HG03520 (cell line): ENCODE data around the gene KLRC4.
"Not testable (repeated sequence)": the region's sequence is repeated elsewhere in the genome, so short reads cannot be mapped to it uniquely, and the experiment has no call there.

Source experiments
- ATAC-seq: cut with Tn5 transposase; IDR thresholded peaks from one replicate; pipeline ENCODE4 v1.9.1; 2021; ENCODE audit warnings: mild to moderate bottlenecking, moderate library complexity; ENCODE audit not compliant: unreplicated experiment

The KLRC4 gene

DNA sequence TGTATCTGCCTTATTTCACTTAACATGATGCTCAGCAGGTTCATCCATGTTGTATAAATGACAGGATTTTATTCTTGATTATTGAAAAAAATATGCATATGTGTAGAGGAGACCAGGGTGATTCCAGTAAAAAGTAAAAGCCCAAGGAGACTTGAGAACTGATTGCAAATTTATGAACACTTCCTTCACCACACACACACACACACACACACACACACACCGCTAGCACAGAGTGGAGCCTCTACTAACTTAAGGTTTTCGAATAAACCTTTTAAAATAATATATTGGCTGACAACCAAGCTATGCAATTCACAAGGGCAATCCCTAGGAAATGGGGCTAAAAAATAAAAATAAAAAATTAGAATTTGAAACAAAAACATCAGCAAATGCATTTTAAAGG, 11.4 kb downstream of the KLRC4 start:
- no peak for ATAC-seq

DNA sequence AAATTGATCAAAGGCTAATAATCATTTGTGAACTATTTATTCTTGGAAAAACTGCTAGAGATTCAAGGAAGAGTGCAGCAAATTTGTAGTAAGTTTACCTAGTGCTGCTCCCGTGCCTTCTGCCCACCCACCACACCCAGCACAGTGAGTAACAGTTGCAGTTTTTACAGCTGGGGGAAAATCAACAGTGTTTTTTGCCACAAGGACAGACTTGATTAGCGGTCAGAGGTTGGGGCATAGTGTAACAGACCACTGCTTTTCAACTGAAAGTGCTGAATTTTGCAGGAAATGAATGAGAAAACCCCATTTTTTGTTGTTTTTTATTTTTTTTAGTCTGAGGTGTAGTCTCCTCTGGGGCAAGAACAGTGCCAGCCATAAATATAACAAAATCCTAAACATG, 12.3 kb downstream of the KLRC4 start:
- no peak for ATAC-seq

DNA sequence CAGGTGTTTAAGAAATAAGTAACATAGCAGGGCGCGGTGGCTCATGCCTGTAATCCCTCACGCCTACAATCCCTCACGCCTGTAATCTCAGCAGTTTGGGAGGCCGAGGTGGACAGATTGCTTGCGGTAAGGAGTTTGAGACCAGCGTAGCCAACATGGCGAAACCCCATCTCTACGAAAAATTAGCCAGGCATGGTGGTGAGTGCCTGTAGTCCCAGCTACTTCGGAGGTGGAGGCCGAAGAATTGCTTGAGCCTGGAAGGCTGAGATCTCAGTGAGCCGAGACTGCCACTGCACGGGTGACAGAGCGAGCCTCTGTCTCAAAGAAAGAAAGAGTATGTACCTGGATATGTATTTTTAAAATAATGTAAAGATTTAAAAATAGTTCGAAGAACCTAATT, 13.4 kb downstream of the KLRC4 start:
- ATAC-seq, result not testable (repeated sequence)

DNA sequence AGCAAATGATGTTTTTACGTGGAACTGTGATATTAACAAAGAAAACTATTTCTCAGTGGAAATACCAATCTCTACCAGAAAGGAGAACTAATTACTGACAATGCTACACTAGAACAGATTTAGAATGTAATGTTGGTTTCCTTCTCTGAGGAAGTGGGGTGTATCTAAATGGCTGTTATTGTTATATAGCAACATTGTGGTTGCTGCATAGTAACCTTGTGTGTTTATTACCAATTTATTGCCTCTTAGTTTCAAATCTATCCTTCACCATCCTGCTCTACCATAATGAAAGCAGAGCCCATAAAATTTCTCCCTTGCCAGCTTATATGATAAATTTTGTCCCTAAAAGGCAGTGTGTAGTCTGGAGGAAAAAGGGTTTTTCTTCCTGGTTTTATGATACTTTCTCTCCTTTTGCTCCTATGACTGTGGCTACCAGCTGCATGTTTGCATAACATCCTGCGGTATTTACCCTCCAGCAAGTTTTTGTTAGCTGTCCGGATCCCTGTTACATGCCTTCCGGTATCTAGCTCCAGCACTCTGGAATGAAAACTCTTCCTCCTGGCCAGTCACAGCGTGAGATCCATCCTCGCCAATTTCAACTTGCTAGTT, 14.1 kb downstream of the KLRC4 start:
- peak; percentile 89 for ATAC-seq

DNA sequence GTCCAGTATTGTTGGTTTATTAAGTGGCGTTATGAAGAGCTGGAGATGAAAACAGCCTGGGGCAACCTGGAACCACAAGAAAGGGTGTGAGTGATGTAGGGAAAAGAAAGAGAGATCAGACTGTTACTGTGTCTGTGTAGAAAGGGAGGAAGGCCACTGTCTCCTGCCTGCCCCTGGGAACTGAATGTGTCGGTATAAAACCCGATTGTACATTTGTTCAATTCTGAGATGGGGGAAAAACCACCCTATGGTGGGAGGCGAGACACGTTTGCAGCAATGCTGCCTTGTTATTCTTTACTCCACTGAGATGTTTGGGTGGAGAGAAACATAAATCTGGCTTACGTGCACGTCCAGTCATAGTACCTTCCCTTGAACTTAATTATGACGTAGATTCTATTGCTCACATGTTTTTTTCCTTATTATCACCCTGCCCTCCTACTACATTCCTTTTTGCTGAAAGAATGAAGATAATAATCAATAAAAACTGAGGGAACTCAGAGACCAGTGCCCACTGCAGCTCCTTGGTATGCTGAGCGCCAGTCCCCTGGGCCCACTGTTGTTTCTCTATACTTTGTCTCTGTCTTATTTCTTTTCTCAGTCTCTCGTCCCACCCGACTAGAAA, 14.9 kb downstream of the KLRC4 start:
- not testable (repeated sequence) for ATAC-seq

DNA sequence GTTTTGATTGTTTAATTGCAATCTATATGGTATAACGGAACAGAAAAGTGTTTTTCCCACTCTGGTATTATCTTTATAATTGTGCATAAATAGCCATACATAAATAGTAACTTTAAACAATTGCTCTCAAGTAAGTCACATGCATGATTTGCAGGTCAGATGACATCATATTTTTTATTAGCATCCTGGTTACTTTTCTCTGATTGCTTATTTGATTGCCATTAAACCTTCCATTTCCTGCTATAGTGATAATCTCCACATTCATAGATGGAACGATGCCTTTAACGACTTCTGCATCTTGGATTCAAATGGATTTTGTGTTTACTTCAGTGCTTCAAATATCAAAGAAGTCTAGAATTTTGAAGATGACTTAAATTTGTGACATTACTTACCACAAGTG, 16.3 kb downstream of the KLRC4 start:
- ATAC-seq, result no peak

DNA sequence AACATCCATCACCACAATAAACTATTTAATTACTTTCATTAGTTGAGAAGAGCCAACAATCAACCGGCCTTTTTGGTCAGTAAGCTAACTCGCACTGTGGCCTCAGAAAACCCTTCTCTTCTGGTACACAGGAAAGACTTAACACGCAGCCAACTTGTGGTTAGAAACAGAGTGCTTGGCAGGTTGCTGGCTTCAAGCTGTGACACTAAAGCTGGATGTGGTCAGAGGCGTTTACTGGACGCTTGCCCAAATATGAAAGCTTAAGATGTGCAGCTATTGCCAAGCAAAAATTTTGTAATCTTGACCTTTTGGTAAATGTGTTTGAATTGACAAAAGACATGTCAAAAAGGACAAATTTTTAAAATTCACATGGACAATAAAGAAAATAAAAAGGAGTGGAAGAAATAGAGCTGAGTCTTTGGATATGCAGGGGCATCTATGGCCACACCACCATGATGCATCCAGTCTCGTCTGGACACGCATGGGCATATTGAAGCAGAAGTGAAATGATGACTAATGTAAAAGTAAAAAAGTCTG, 17.1 kb downstream of the KLRC4 start:
- ATAC-seq, result peak; percentile 54

DNA sequence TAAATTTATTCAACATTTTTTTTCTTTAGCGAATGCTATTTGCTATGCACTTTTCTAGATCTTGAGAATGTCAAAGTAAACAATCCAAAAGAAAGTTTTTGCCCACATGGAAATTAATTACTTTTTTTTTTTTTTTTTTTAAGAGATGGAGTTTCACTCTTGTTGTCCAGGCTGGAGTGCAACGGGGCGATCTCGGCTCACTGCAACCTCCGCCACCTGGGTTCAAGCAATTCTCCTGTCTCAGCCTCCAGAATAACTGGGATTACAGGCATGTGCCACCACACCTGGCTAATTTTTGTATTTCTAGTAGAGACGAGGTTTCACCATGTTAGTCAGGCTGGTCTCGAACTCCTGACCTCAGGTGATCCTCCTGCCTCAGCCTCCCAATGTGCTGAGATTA, 18.6 kb downstream of the KLRC4 start:
- not testable (repeated sequence) for ATAC-seq

DNA sequence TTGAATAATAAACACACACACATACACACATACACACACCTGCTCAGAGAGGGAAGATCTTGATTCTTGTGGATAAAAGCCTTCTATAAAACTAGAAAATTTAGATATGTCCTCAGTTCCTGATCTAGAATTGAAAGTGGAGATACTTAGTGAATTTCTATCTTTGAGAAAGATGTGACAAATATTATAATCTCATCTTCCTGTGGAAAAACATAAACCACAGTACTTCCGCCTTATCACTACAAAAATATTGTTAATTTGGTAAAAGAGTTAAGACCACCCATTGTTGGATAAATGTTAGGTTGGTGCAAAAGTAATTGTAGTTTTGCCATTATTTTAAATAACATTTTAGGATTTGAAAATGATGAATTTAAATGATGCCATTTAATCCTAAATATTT, 19.7 kb downstream of the KLRC4 start, which contains the start of gene KLRK1:
Gene KLRK1, minus strand, starts transcription at position 138 of the 400 bp plus-strand sequence. CDS start 1,231 bp downstream, outside the sequence.
- no peak for ATAC-seq

DNA sequence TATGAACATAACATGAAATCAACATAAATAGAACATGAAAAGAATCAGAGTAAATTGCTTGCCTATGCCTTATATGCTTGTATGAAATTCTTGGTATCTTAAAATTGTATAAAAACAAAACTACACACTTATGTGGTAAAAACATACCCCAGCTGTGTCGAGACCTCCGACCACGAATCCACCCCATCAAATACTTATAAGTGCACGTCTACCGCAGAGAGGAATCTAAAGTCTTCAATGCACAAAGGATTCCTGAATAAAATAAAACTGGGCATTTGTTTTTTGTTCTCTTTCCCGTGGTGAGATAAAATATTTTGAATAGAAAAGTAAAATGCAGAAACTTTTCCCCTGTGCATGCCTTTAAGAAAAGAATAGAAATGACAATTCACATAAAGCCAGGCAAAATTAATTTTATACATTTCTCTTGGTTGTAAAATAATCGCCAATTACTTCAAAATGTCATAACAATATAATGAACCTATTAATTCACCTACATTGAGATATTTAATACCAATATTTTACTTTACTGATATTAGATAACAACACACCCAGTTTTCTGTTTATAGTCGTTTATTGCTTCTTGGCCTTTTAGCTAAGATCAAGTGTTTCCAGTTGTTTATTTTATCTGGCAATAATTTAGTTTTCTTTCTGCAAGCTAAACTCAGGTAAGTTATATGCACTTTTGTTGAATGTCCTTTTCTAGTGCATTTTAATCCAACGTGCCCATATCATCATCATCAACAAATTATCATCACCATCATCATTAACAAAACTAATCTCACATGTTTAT, 20.7 kb downstream of the KLRC4 start:
- ATAC-seq, result no peak

DNA sequence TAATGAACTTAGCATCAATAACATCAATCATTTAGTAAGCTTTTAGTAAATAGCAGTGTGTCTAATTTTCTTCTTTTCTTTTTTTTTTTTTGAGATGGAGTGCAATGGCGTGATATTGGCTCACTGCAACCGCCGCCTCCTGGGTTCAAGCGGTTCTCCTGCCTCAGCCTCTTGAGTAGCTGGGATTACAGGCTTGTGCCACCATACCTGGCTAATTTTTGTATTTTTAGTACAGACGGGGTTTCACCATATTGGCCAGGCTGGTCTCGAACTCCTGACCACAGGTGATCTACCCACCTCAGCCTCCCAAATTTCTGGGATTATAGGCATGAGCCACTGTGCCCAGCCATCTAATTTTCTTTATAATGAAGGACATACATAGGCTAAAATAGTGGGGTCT, 22.1 kb downstream of the KLRC4 start:
- ATAC-seq, result not testable (repeated sequence)

DNA sequence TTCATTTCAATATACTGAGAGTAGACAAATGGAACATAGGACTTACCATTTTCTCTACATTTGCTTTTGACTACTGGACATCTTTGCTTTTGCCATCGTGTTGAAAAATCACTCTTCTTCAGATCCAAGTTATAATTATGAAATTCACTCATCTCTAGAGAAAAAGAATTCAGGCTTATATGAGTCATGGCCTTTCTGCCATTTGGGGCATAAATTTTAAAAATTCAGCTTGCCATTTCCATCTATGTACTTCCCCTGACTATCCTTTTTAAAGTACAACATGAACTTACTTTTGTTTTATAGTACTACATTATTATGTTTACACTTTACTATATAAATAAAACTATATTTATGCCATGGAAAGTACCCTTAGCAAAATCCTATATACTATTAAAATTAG, 22.7 kb downstream of the KLRC4 start:
- no peak for ATAC-seq

DNA sequence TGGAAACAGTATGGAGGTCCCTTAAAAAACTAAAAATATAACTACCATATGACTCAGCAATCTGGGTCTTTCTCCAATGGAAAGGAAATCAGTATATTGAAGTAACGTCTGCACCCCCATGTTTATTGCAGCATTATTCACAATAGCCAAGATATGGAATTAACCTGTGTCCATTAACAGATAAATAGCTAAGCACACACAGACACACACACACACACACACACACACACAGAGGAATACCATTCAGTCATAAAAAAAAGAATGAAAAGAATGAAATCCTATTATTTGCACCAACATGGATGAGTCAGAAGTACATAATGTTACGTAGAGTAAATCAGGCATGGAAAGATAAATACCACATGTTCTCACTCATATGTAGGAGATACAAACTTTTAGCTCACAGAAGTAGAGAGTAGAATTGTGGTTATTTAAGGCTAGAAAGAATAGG, 24.4 kb downstream of the KLRC4 start:
- no peak for ATAC-seq

DNA sequence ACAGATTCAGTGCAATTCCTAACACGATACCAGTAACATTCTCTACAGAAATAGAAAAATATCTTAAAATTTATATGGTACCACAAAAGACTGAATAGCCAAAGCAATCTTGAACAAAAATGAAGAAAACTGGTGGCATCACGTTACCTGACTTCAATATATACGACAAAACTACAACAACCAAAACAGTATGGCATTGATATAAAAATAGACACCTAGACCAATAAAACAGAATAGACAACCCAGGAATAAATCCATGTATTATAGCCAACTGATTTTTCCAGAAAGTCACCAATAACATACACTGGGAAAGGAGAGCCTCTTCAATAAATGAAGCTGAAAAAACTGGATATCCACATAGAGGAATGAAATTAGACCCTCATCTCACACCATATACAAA, 25.4 kb downstream of the KLRC4 start:
- ATAC-seq, result no peak

DNA sequence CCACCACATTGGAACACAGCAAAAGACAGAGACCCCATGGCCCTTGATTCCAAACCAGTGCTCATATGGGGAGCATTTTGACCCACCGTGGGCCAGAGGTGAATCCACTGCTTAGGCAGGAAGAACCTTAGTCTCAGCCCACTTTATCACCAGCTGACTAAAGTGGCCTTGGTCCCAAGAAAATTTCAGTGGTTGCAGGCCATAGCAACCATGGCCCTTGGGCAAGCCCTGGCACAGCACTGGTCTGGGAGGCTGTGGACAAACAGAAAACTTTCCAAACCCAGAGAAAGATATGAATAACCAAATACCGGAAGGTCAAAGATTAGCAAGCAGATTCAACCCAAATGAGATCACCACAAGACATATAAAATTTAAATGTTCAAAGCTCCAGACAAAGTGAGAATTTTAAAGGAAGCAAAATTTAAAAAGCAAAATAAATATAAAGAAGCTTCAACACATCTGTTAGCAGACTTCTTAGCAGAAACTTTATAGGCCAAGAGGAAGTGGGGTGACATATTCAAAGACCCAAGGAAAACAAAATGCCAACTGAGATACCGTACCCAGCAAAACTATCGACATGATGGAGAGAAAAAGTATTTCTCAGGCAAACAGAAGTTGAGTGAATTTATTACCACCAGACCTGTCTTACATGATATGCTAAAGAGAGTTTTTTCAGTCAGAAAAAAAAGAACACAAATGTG, 27.5 kb downstream of the KLRC4 start:
- ATAC-seq, result no peak

DNA sequence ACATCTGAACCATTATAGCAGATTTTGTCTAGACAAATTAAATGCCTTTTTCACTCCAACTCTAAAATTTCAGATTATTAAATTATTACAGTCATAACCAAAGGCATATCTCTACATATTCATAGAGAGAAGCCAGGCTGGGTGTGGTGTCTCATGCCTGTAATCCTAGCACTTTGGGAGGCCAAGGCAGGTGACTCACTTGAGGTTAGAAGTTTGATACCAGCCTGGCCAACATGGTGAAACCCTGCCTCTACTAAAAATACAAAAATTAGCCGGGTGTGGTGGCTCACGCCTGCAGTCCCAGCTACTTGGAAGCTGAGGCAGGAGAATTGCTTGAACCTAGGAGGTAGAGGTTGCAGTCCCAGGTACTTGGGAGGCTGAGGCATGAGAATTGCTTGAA, 30.8 kb downstream of the KLRC4 start:
- ATAC-seq, result not testable (repeated sequence)

DNA sequence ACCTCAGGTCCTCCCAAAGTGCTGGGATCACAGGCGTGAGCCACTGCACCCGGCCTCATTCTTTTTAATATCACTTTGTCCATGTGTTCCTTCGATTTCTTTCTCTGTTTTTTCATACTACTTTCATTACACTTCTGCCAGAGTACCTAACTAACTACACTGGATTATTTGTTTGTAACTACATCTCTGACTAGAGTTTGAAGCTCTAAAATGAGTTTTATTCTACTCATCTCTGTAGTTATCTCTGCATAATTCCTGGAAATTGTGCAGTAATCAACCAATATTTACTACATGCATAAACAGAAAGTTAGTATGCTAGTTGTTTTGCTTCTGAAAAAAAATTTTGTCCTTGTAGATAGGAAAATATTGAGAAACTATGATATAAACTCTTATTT, 34.9 kb downstream of the KLRC4 start:
- ATAC-seq, result no peak

DNA sequence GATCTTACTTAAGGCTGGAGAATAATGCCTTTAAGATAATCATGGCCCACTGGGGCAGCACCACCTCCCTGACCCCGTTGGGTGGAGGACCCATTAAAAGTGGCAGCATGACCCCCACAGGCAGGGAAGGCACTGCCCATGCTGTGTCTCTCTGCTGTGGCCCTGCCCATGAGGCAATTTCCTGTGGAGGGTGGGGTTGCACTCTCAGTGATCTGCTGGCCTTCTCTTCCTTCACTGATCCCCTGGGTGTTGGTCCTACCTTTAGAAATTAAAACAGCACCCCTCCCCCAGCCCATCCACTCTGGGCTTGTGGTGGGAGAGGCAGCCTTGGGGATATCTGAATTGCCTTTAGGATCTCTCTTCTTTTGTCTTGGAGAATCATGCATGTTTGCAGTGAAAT, 37.0 kb downstream of the KLRC4 start:
- ATAC-seq, result no peak

DNA sequence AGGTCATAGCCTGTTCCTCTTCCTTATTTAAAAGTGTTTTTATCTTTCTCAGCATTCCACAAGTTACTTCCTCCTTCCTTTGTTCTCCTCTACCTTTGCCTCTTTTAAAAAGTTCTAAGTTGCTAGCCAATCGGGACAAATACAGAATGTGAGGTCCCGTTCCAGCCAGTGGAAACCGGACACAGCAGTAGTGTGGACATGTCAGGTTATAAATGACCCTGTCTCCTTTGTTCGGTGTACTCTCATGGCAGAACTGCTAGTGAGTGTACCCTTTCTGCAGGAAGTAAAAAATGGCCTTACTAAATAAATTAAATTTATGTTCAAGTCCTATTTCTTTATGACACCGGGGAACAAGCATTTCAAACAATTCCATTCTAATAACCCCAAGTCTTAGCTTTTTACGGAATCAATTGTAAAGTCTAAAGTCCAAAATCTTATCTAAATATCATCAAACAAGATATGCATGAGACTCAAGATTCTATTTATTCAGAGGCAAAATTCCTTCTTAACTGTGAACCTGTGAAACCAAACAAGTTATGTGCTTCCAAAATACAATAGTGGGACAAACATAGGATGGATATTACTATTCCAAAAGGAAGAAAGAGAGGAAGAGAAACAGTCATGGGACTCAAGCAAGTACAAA, 37.5 kb downstream of the KLRC4 start:
- ATAC-seq, result not testable (repeated sequence)

DNA sequence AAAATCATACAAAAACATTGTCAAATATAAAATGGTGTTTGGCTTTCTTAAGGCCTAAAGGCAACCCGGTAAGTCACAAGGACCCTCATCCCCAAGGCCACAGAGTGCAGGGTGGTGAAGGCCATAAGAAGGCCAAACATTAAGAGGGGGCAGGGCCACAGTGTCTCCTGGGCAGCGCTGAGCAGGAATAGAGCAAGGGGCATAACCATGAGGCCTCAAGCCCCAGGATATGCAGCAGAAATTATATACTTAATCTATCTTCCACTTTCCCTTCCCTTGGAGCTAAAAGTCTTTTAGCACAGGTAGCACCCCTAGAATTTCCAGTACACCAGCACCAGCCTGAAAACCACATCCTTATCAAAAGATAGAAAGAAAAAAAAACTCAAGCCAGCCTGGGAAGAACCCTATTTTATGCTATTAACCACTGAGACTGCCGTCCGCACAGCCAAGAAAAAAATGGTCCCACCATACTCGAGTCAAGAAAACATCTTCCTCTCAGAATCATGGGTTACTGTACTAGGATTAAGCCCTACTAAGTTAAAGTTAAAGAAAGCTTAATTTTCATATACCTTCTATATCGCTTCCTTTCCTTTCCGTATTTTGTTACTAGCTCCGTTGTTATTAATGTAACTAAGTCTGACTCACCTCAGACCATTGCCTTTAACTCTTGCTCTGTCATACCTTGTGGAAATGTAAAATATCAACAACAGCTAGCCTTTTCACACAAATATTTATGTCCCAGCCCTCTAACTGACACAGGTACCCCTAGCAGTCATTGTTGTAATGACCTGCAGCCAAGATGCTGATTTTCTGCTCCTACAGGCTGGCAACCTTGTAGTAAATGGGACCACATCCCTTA, 39.8 kb downstream of the KLRC4 start:
- ATAC-seq, result no peak
